CD4-positive, alpha-beta T cell (primary cell): ENCODE data around the gene PTCD1. TPM values are rescaled to one million over a fixed set of nuclear protein-coding genes. Genes with fewer than 3 reads are reported as not detected.

ENCODE experiments used
- ATAC-seq: fragments of 200-7000 bp; cut with Tn5 transposase; one replicate; pipeline ENCODE4 v1.10.0; 2022; ENCODE audit warnings: mild to moderate bottlenecking; ENCODE audit not compliant: poor library complexity
- CTCF ChIA-PET: fragments of 350-600 bp; sonication (Branson Sonifier 250); formaldehyde crosslinking; loops from one replicate; lab custom pipeline; 2021; ENCODE audit warnings: antibody characterized with exemption, inconsistent platforms; lab: Charles Lee
- POLR2A ChIA-PET: fragments of 350-600 bp; sonication (Branson Sonifier 250); formaldehyde crosslinking; loops from one replicate; lab custom pipeline; 2021; ENCODE audit warnings: antibody characterized with exemption, inconsistent platforms; lab: Charles Lee
- DNase-seq, 14 experiments: peaks; one replicate each; pipeline ENCODE4 v3.0.0-alpha.2; 2013 to 2020; ENCODE audit warnings: mixed read lengths in 2 of 14
- H3K27ac ChIP-seq, 2 donors: one replicate each; pipeline versions ENCODE4 v1.5.1 to v1.7.0; 2013; ENCODE audit warnings: low read length in 2 of 2, low read depth in 1 of 2, mild to moderate bottlenecking in 1 of 2
- H3K27me3 ChIP-seq, 2 experiments: 1 replicate in 1 of 2; 2 replicates in 1 of 2; pipeline versions ENCODE4 v1.6.1 to v1.7.0; 2013; ENCODE audit warnings: low read length in 2 of 2, control low read depth in 1 of 2, mild to moderate bottlenecking in 1 of 2, moderate library complexity in 1 of 2; ENCODE audit not compliant: insufficient read depth in 2 of 2, control insufficient read depth in 1 of 2
- H3K36me3 ChIP-seq: one replicate; pipeline ENCODE4 v1.6.1; 2013; ENCODE audit warnings: low read length, control low read depth; ENCODE audit not compliant: insufficient read depth
- H3K4me1 ChIP-seq: one replicate; pipeline ENCODE4 v1.6.1; 2013; ENCODE audit warnings: low read length, control low read depth; ENCODE audit not compliant: insufficient read depth
- H3K4me3 ChIP-seq: one replicate; pipeline ENCODE4 v1.5.1; 2013; ENCODE audit warnings: mild to moderate bottlenecking, low read length, moderate library complexity
- H3K9me3 ChIP-seq, 2 experiments: 1 replicate in 1 of 2; 2 replicates in 1 of 2; pipeline versions ENCODE4 v1.6.1 to v1.7.0; 2013; ENCODE audit warnings: low read length in 2 of 2, mild to moderate bottlenecking in 2 of 2, control low read depth in 1 of 2, moderate library complexity in 1 of 2; ENCODE audit not compliant: control insufficient read depth in 1 of 2, insufficient read depth in 1 of 2
- H3K27ac Mint-ChIP-seq: one replicate; pipeline ENCODE4 v1.8.0; 2020; ENCODE audit warnings: mixed read lengths
- H3K27me3 Mint-ChIP-seq: one replicate; pipeline ENCODE4 v1.8.0; 2021; ENCODE audit warnings: mixed read lengths
- H3K36me3 Mint-ChIP-seq: one replicate; pipeline ENCODE4 v1.8.0; 2021; ENCODE audit warnings: low read depth, mixed read lengths
- H3K4me1 Mint-ChIP-seq: one replicate; pipeline ENCODE4 v1.8.0; 2021; ENCODE audit warnings: low read depth, mixed read lengths
- H3K4me3 Mint-ChIP-seq: one replicate; pipeline ENCODE4 v1.8.0; 2020; ENCODE audit warnings: mild to moderate bottlenecking, mixed read lengths
- H3K9me3 Mint-ChIP-seq: one replicate; pipeline ENCODE4 v1.8.0; 2020; ENCODE audit warnings: mixed read lengths
- CTCF ChIP-seq: fragments of 200-600 bp; IDR thresholded peaks from one replicate; pipeline ENCODE4 v1.8.0; 2022; ENCODE audit warnings: antibody characterized with exemption, mild to moderate bottlenecking
- intact Hi-C, 2 experiments: fragments of 100-400 bp; cut with DNase I in 1 of 2; cut with micrococcal nuclease in 1 of 2; formaldehyde crosslinking; loops; one replicate each; pipeline versions ENCODE4 v1.15.1 to v1.9.0; 2023 to 2025; cut with DNase I, micrococcal nuclease
- total RNA-seq, 174 experiments: library from RNA in 2 of 174; stranded (reverse) in 2 of 174; gene quantifications; one replicate each; pipeline ENCODE4 v1.2.3 and lab custom pipeline; 2021 to 2026

PTCD1 gene
- total RNA-seq, 2 experiments from 2014 or later, result 4.8 to 5.3 TPM

- no peak for TF ChIP-seq CTCF
- no peaks in the 10 kb centered on the region for H3K9me3 ChIP-seq
- H3K36me3 Mint-ChIP-seq, result peaks cover 31% of the 10 kb centered on the region
- DNase-seq (no peak), ATAC-seq (no peak)
- H3K4me1 ChIP-seq, result peaks cover 11% of the 10 kb centered on the region
- H3K4me3 ChIP-seq, result no peak overlapping the region
- no peak overlapping the region for H3K27ac Mint-ChIP-seq
- H3K27me3 ChIP-seq, result no peaks in the 10 kb centered on the region
- CTCF ChIA-PET, result interaction anchor here (1.9 kb wide), 1 partner anchor 18 kb away, joined by 5 read pairs; no protein-coding TSS in a partner anchor
- intact Hi-C loops, result loop anchor here in 1 of 2 experiments (5.0 to 10.0 kb wide), 2 partner anchors 213 to 466 kb away; no protein-coding TSS in a partner anchor
- no peaks in the 10 kb centered on the region for H3K27me3 Mint-ChIP-seq
- peak overlapping the region; percentile 42 for H3K4me3 Mint-ChIP-seq
- no peak overlapping the region for H3K27ac ChIP-seq
- no peaks in the 10 kb centered on the region for H3K9me3 Mint-ChIP-seq
- H3K36me3 ChIP-seq, result peaks cover 44% of the 10 kb centered on the region
- POLR2A ChIA-PET, result no interaction called here
- H3K4me1 Mint-ChIP-seq, result peaks cover 3% of the 10 kb centered on the region
Measured at GRCh38 chr7:99368750-99369389, 69.7 kb downstream of the PTCD1 start.

Other genes starting within 250 kb of the PTCD1 start
- not detected for gene KPNA7, start 230.7 kb downstream of the PTCD1 start, total RNA-seq
- gene MYH16, start 166.0 kb downstream of the PTCD1 start, total RNA-seq, result not detected
- gene ARPC1A, start 112.9 kb downstream of the PTCD1 start, total RNA-seq, result 10 to 100 TPM; 25.3 to 30.4 TPM
- gene ARPC1B, start 64.1 kb downstream of the PTCD1 start, total RNA-seq, result 10 to 100 TPM; 58.8 to 66.6 TPM
- 10 to 100 TPM; 35.0 to 38.0 TPM for gene PDAP1, start 30.2 kb downstream of the PTCD1 start, total RNA-seq
- gene BUD31, start 29.8 kb downstream of the PTCD1 start, total RNA-seq, result 100 to 1,000 TPM; 147 to 153 TPM
- gene CPSF4, start 145 bp upstream of the PTCD1 start, total RNA-seq, result 10 to 100 TPM; 28.1 to 31.7 TPM
- 10 to 100 TPM; 50.9 to 51.9 TPM for gene ATP5MF, start 27.4 kb upstream of the PTCD1 start, total RNA-seq
- 10 to 100 TPM; 11.5 to 13.5 TPM for gene ZNF789, start 34.1 kb upstream of the PTCD1 start, total RNA-seq
- 100 to 1,000 TPM; 215 to 223 TPM for gene ZNF394, start 61.5 kb upstream of the PTCD1 start, total RNA-seq
- 1 to 10 TPM; 3.8 to 4.4 TPM for gene ZKSCAN5, start 65.9 kb upstream of the PTCD1 start, total RNA-seq
- 1 to 10 TPM; 1.5 to 1.8 TPM for gene FAM200A, start 113.3 kb upstream of the PTCD1 start, total RNA-seq
- gene ZNF655, start 119.8 kb upstream of the PTCD1 start, total RNA-seq, result 100 to 1,000 TPM; 145 to 146 TPM
- 1 to 10 TPM; 1.0 TPM for gene TMEM225B, start 159.5 kb upstream of the PTCD1 start, total RNA-seq
- gene ZSCAN25, start 178.1 kb upstream of the PTCD1 start, total RNA-seq, result 10 to 100 TPM; 41.5 to 44.2 TPM
- not detected for gene CYP3A5, start 241.2 kb upstream of the PTCD1 start, total RNA-seq